Activated CD4-positive, CD25-positive, alpha-beta regulatory T cell (primary cell): ENCODE data around the gene SARS1.

Experiments
- DNase-seq, 4 experiments: peaks; one replicate each; lab custom pipeline; 2025; lab: John Stamatoyannopoulos, UW

The SARS1 gene

DNA sequence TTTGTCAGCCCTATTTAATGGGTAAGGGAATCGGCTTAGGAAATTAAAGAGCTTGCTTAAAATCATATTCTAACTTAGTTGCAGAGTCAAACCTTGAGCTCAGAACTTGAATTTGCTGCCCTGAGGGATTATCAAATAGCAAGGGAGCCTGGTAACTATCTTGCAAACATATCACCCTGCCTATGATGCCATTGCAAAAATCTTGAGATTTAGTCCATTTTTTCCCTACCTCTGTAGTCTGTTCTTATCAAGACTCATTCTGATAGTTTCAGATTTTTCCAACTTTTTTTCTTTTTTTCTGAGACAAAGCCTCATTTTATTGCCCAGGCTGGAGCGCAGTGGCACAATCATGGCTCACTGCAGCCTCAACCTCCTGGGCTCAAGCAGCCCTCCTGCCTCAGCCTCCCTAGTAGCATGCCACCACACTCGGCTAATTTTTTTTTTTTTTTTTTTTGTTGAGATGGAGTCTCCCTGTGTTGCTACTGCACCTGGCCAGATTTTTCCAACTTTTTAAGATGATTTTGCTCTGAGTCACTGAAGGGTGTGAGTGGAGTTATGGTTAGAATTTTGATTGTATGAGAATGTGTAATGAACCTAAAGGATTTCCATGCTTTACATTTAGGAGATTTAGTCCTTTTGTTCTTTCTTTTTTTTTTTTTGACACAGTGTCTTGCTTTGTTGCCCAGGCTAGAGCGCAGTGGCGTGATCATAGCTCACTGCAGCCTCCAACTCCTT is 12.2 kb downstream of the SARS1 start:
- no peak for DNase-seq

DNA sequence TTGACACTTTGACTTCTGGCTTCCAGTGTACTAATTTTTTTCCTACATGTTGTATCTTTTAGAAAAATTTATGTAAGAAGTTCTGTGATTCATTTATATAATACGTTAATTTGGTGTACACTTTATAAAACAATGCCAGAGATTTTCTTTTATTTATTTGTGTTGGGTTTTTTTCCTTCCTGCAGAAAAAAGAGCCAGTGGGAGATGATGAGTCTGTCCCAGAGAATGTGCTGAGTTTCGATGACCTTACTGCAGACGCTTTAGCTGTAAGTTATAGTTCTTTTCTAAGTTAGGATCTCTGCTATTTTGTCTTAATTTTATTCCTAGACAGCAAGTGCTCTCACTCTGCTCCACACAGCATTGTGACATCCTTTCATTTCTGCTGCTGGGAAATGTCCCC is 14.4 kb downstream of the SARS1 start:
- no peak for DNase-seq

DNA sequence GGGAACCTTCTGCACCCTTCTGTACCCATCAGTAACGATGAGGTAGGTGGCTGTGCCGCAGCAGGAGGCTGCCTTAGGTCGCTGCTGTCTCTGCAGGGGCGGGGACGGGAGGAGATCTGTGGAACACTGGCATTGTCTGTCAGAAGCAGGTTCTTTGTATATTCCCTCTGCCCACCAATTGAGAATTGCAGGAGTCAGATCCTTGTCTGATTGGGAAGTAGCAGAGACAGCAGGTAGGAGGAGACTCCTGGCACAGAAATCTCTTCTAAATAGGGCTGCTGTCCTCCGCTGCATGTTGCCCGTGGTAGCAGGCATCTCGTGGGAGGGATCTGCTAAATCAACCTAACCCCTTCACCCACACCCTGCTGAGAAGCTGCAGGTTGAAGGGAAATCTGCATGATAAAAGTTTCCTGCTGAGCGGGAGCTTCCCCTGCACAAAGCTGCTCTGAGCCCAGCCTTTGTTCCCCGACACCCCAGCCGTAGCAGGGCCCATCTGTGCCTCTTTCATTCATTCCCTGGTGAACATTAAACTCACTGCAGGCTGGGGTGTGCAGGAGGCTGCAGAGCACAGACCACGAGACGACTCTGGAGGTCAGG is 15.9 kb downstream of the SARS1 start:
- DNase-seq = no peak

DNA sequence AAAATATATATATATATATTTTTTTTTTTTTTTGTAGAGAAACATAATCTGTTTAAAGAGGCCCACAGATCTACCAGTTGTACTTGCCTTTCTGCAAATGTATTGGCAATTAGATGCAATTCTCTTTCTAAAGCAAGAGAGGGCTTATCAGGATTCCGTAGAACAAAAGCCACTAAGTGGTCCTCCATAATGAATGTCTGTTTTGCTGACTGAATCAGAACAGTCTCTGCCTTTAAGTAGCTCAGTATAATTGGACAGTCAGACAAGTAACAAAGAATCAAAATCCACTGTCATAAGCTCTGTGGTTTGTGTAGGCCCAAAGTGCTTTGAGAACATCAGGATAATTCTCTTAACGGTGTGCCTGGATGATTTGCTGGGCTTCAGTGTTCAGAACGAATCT is 17.3 kb downstream of the SARS1 start:
- DNase-seq = no peak

DNA sequence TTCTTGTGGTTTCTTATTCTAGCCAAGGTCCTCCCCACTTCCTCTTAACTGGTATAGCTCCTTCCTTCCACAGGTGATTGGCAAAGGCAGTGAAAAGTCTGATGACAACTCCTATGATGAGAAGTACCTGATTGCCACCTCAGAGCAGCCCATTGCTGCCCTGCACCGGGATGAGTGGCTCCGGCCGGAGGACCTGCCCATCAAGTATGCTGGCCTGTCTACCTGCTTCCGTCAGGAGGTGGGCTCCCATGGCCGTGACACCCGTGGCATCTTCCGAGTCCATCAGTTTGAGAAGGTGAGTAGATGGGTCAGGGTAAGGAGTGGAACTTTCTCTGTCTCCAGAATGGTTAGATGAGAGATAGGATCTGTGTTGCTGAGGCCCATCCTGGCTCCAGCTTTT is 21.4 kb downstream of the SARS1 start:
- no peak for DNase-seq

DNA sequence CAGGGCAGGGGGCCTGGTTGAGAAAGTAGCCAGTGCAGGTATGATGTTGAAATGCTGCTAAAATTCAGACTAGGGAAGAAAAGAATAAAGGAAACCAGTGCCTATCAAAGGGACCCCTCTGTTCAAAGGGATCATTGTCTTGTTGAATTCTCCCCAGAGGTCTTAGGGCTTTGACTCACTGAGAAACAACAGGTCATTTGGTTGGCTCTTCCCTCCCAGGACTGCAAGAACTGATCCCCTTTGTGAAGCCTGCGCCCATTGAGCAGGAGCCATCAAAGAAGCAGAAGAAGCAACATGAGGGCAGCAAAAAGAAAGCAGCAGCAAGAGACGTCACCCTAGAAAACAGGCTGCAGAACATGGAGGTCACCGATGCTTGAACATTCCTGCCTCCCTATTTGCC is 23.8 kb downstream of the SARS1 start:
- DNase-seq = no peak

DNA sequence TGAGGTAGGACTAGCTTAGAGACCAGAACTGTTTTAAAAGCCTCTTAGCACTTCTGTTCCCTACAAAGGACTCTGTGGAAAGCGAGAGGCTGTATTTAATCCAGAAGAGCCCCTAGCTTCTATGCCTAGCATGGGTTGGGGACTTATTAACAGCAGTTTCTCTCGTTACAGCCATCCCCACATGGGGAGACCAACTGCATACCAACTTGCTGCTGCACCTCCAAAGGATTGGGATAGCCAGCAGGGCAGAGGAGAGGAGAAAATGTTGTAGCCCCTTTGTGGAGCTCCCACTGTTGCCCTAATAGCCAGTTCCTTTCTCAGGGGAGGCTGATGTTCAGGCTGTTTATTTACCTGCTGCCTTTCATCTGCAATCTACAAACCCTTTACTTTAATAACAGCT is 24.7 kb downstream of the SARS1 start:
- DNase-seq = no peak

DNA sequence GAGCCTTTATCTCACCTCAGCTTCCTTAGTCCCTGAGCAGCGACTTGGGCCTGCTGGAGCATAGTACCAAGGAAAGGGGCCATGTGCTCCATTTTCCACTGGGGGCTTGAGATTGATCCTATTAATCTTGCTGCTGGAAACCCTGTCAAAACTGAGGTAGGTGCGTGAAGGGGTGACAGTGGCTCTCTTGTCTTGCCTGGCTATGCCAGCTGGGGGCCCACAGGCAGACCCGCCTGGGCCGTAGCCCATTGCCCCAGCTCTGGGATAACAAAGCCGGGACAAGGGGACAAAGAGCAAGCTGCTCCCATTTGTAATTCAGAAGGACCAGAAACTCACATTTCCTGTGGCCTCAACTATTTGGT is 25.3 kb downstream of the SARS1 start:
- DNase-seq = no peak

DNA sequence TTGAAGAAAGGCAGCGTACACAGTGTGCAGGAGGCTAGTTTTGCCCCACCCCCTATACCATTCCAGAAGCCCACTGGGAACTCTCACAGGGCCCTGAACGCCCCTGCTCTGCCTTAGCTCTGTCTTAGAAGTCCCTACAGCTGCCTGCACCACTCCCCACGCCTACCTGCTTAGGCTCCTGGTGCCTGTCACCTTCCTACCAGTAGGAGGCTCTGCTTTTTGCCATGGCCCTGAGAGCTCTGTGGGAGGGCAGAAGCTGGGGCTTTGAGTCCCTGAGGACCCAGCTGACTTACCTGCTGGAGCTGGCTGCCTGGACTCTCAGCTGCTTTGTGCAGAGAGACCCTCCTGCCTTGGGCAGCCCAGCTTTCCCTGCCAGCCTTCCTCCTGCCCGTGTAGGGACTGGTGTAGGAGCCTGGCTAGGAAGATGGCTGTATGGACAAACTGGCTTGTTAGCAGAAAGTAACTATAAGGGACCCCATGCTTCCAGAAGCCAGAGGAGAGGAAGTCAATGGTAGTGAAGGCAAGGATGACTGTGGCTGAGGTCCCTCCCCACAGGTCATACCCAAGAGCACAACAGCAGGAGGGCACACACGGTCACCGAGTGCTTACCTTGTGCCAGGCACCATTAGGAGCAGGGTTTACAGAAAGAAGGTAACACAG is 25.8 kb downstream of the SARS1 start:
- no peak for DNase-seq

DNA sequence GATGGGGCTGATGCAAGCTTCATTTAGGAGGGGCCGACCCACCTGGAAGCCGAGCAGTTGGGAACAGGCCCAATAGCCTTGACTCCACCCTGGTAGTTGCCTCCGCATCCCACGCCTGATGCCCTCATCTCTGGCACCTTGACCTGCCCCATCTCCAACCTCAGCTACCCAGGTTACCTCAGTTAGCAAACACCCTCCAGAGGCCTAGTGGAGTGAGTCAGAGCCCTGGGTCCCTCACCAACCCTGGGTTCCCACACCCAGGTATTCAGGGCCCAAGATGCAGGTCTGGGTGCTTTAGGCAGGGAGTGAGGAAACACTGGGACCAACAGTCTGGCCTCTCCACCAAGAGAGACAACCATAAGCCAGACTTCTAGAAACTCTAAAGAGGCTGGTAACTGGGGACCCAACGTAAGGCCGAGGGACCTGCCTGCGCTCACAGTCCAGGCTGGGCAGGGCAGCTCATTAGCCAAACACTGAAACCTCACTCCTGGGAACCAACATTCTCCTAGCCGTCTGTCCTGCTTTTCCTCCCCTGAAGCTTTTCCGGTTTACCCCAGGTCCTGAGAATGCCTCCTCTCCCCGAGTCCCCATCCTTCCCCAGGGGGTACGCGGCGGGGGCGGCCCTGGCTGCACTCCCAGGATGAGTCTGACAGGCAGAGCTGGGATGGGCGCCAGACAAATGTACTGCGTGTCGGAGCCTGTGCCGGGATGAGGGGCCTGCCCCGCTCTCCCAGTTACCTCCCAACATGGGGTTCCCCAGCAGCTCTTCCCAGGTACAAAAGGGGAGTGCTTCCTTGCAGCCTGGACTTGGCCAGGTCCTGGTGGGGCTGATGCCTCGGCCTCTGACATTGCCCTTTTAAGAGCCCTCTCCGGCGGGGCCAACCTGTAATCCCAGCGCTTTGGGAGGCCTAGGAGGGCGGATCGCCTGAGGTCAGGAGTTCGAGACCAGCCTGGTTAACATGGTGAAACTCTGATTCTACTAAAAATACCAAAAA is 26.7 kb downstream of the SARS1 start:
- no peak for DNase-seq

DNA sequence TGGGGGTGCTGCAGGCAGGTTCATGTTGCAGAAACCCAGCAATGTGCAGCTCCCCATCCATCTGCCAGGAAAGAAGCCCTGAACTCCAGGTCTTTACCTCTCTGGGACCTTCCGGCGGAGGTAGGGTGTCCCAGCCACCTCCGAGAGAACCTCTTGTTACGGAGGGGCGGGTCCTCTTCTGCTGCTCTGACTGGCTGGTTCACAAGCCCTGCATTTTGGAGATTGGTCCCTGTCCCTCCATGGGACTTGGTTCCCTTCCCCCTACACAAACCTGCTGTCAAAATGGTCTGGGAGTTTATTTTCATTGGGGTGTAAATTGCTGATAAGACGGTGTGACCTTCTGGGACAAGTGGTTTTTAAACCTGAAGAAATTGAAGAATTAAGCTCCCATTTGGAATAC is 27.6 kb downstream of the SARS1 start:
- DNase-seq = no peak

DNA sequence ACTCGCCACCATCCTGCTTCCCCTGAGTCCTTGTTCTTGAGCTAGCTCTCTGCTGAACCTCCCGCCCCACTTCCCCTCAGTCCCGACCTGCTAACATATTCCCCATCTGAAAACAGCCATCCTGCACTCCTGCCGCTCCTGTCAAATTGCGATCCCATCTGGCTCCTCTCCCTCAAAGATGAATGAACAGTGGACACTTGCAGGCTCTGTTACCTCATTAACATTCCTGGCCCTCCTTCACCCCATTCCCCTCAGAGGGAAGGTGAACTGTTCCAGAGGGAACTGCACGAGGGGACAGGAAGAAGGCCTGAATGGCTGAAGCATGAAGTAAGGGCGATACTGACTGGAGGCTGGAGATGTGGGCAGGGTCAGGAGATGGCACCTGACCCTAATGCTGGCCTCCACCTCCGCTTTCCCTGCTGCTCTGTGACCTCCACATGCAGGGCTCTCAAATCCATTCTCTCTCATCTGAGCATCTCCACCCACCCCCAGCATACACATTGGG is 28.2 kb downstream of the SARS1 start:
- no peak for DNase-seq

DNA sequence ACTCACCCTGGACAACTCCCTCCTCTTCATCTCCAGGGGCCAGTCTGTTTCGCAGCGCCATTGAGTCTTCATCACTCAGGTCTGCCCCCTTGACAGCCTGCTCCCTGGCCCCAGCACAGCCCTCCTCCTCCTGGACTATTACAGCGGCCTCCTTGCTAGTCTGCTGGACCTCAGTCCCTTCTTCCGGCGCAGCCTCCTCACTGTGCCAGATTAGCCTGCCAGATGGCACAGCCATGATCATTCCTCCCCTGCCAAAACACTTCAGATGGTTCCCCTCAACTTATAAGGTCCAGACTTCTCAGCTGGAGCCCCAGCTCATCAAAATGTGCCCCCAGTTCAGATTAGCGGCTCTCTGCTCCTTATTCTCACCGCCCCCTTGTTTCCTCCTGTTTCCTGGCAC is 28.7 kb downstream of the SARS1 start:
- no peak for DNase-seq

DNA sequence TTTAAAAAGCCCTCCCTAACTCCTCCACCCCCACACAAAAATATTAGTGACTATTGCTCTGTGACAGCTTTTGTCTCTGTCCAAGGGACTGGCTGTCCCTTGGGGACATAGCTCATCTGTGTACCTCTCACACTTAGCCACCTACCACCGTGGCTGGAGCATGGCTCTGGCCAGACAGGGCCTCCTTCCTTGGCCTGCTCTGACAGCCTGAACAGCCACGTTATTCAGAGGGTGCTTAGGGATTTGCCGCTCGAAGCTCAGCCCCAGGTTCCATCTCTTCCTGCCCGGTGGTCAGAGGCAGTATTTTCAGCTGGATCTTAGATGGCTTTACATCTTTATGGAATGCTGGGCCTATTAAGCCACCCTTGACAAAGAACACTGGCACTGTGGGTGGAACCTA is 29.5 kb downstream of the SARS1 start:
- no peak for DNase-seq

DNA sequence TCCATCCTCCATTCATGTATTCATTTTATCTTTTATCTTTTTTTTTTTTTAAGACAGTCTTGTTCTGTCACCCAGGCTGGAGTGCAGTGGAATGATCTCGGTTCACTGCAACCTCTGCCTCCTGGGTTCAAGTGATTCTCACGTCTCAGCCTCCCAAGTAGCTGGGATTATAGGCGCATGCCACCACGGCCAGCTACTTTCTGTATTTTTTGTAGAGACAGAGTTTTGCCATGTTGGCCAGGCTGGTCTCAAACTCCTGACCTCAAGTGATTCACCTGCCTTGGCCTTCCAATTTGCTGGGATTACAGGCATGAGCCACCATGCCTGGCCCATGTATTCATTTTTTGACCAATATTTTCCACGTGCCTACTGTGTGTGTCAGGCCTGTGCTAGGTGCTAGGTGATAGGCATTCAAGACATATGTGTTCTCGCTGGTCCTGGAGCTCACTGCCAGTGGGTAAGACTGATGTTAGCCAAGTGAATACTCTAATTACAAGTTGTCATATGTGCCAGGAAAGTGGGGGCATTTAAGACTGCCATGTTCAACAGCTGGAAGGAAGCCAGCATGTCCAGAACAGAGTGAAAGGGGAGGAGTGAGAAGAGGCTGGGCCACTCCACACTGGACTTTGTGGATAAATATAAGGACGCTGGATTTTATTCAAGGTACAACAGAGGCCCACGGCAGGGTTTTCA is 30.3 kb downstream of the SARS1 start:
- DNase-seq = no peak

DNA sequence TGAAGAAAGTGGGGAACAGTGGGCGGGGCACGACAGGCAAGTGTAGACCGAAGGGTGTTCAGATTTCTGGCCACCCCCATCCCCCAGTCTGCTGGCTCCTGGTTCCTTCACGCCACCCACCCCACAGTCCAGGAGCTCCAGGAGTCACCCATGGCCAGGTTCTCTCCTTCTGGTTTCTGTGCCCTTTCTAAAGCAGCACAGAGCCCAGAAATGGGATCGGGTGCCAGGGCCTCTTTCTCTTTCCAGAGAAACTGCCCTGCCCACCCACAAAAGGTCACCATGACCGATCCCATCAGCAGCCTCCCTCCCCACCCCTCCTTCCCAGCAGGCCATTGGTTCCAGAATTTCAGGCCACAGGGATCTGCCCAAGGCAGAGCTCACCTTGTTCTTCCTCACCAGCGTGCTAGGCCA is 32.4 kb downstream of the SARS1 start:
- no peak for DNase-seq

DNA sequence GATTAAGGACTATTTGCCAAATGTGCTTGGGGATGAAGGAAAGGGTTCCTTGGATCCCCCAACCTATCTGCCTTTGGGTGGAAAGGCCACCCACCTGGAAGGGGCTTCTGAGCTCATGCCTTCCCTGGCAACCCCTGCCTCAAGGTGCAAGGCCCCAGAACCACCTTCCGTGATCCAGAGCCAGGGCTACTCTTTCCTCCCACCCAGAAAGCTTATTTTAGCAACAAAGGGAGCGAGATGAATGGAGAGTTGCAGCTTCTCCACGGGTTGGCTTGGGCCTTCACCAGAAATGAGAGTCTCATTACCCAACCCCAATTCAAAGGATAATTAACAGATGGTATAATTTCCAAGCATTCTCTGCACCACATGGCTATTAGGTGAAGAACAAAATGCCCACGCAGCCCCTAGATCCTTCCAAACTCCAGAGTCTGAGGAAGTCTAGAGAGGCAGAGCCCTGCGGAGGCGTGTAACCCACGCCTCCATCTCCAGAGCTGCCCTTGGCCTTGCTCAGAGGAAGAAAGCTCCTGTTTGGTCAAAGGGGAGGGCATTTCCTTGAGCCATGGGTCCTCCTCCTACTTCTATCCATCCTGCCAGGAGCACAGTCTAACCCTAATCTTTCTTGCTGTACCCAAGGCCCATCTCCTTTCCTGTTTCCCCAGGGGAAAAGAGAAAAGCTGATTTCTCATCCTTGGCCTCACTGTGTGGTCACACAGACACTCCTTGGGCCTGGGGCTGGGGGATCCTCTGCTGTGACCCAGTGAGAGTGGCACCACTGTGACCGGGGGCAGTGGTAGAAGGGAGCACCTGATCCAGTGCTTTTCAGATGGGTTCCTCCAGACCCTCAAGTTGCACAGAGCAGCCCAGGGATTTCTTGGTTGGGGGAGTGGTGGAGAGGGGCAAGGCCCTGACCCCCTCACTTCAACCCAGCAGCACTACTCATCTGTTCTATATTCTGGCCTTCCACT is 34.0 kb downstream of the SARS1 start:
- DNase-seq = no peak

DNA sequence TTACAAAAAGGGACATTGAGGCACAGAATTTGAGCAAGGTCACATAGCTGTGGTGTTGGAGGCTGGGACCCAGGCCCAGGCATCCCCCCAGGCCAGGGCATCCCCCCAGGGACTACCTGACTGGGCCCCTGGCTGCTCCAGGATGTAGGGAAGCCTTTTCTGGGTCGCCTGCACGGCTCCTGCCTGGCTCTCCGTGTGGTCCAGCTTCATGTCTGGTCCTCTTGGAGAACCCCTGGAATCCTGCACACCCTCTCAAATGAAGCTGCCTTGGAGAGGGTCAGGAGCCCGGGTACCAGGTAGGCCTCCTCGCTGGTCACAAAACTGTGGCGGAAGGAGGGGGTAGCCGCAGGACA is 34.7 kb downstream of the SARS1 start:
- no peak for DNase-seq

DNA sequence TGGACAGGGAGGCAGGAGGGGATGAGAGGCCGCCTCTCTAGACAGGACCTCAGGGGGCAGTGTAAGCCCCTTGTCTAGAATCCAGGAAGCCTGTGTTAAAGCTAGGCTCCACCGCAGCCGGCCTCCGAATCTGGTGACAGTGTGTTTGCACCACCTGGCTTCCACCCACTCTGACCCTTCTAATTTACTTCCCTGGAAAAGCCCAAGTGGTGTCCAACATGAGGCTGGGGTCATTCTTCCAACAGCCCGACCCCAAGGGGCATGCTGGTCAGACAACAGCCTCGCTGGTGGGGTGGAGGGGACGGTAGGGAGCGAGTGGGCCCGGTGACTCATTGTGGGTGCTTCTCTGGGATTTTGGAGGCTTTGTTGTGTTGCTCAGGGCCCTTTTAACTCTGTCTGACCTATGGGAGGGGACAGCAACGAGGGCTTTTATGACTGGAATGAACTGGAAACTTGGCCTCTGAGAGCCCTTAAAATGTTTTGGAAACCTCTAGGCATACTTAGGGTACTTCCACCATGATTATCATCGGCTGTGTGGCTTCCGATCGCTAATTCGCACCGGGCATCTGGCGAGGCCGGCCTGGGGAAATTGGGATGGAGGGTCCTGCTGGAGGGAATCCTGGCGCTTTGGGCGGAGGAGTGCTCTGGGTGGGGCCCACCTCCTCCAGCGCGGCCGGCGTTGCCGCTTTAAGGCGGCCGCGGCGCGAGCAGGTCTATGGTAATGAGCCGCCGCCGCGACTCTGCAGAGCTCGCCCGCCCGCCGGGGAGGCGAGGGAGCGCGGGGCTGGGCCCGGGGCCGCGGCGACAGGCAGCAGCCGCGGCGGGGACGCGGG is 35.3 kb downstream of the SARS1 start, which contains the start of gene CELSR2:
Gene CELSR2 (plus strand): TSS at position 743 of the 833 bp plus-strand sequence. CDS start 541 bp downstream, outside the sequence.
- DNase-seq = peak; percentile 18 to 30 (median 23)
